Duodenal mucosa (tissue), 2 donors: ENCODE data around the gene SSX3.
"Not testable (repeated sequence)": the region's sequence is repeated elsewhere in the genome, so short reads cannot be mapped to it uniquely, and the experiment has no call there.

ENCODE experiments used
- H3K27ac ChIP-seq: one replicate; pipeline ENCODE4 v1.7.0; 2013; ENCODE audit warnings: low read depth, low read length
- H3K27me3 ChIP-seq, 2 donors: one replicate each; pipeline ENCODE4 v1.7.0; 2013; ENCODE audit warnings: low read length in 2 of 2, control low read depth in 1 of 2; ENCODE audit not compliant: insufficient read depth in 2 of 2, control insufficient read depth in 1 of 2
- H3K36me3 ChIP-seq, 2 donors: one replicate each; pipeline ENCODE4 v1.7.0; 2013; ENCODE audit warnings: low read length in 2 of 2, control low read depth in 1 of 2; ENCODE audit not compliant: insufficient read depth in 2 of 2, control insufficient read depth in 1 of 2
- H3K4me1 ChIP-seq, 2 donors: one replicate each; pipeline ENCODE4 v1.7.0; 2013; ENCODE audit warnings: low read length in 2 of 2, control low read depth in 1 of 2; ENCODE audit not compliant: insufficient read depth in 2 of 2, control insufficient read depth in 1 of 2
- H3K4me3 ChIP-seq, 2 donors: one replicate each; pipeline ENCODE4 v1.7.0; 2013; ENCODE audit warnings: low read length in 2 of 2, low read depth in 1 of 2
- H3K9ac ChIP-seq, 2 donors: one replicate each; pipeline ENCODE4 v1.7.0; 2013; ENCODE audit warnings: low read length in 2 of 2, low read depth in 1 of 2
- H3K9me3 ChIP-seq, 2 donors: one replicate each; pipeline ENCODE4 v1.7.0; 2013; ENCODE audit warnings: low read length in 2 of 2, control low read depth in 1 of 2; ENCODE audit not compliant: control insufficient read depth in 1 of 2

The SSX3 gene

GRCh38 chrX:48356315-48357094 is at the start of gene SSX3:
Gene SSX3 (minus strand): TSS chrX:48356703. CDS start chrX:48355249, 1,454 bp downstream.
- H3K9me3 ChIP-seq, H3K4me1 ChIP-seq: not testable (repeated sequence)

GRCh38 chrX:48397825-48398224 is 41.3 kb upstream of the SSX3 start:
- not testable (repeated sequence) for H3K9me3 ChIP-seq, H3K4me3 ChIP-seq, H3K27me3 ChIP-seq, H3K36me3 ChIP-seq, H3K4me1 ChIP-seq, H3K9ac ChIP-seq, H3K27ac ChIP-seq

More at GRCh38 chrX:48356315-48357094, at the start of gene SSX3:
- H3K36me3 ChIP-seq, H3K27me3 ChIP-seq, H3K9ac ChIP-seq, H3K4me3 ChIP-seq, H3K27ac ChIP-seq: not testable (repeated sequence)

GRCh38 chrX:48396931-48397330 is 40.4 kb upstream of the SSX3 start:
- not testable (repeated sequence) for H3K4me3 ChIP-seq, H3K36me3 ChIP-seq, H3K27ac ChIP-seq, H3K9ac ChIP-seq, H3K4me1 ChIP-seq, H3K9me3 ChIP-seq, H3K27me3 ChIP-seq

GRCh38 chrX:48383239-48383638 is 26.7 kb upstream of the SSX3 start, which contains the start of gene SSX4:
Gene SSX4 (plus strand): TSS chrX:48383539. CDS start chrX:48384054, 515 bp downstream.
- H3K4me1 ChIP-seq, H3K9me3 ChIP-seq, H3K27ac ChIP-seq, H3K27me3 ChIP-seq, H3K36me3 ChIP-seq, H3K4me3 ChIP-seq, H3K9ac ChIP-seq: not testable (repeated sequence)

- not testable (repeated sequence) for H3K36me3 ChIP-seq, H3K4me3 ChIP-seq, H3K9me3 ChIP-seq, H3K27ac ChIP-seq, H3K4me1 ChIP-seq, H3K9ac ChIP-seq, H3K27me3 ChIP-seq
Measured at GRCh38 chrX:48370408-48370807, 13.9 kb upstream of the SSX3 start.

- not testable (repeated sequence) for H3K9me3 ChIP-seq, H3K4me3 ChIP-seq, H3K9ac ChIP-seq, H3K4me1 ChIP-seq, H3K27ac ChIP-seq, H3K36me3 ChIP-seq, H3K27me3 ChIP-seq
Measured at GRCh38 chrX:48367717-48368408, 11.4 kb upstream of the SSX3 start.

- not testable (repeated sequence) for H3K4me1 ChIP-seq, H3K4me3 ChIP-seq, H3K27me3 ChIP-seq, H3K9me3 ChIP-seq, H3K9ac ChIP-seq, H3K27ac ChIP-seq, H3K36me3 ChIP-seq
Measured at GRCh38 chrX:48359281-48359680, 2.8 kb upstream of the SSX3 start.

GRCh38 chrX:48357681-48358080 is 1.2 kb upstream of the SSX3 start:
- Histone ChIP-seq H3K9ac (no peak overlapping the region), H3K27me3 (no peaks in the 10 kb centered on the region), H3K36me3 (no peaks in the 10 kb centered on the region)

GRCh38 chrX:48346059-48346458 is 10.4 kb downstream of the SSX3 start:
- H3K4me1 ChIP-seq, H3K9ac ChIP-seq, H3K36me3 ChIP-seq, H3K9me3 ChIP-seq, H3K27me3 ChIP-seq, H3K27ac ChIP-seq, H3K4me3 ChIP-seq: not testable (repeated sequence)

More at GRCh38 chrX:48357681-48358080, 1.2 kb upstream of the SSX3 start:
- H3K4me1 ChIP-seq = no peaks in the 10 kb centered on the region
- no peak overlapping the region for H3K4me3 ChIP-seq
- H3K9me3 ChIP-seq = no peaks in the 10 kb centered on the region
- no peak overlapping the region for H3K27ac ChIP-seq

GRCh38 chrX:48313996-48314395 is 42.5 kb downstream of the SSX3 start:
- not testable (repeated sequence) for H3K9me3 ChIP-seq, H3K27ac ChIP-seq, H3K4me3 ChIP-seq, H3K9ac ChIP-seq, H3K4me1 ChIP-seq, H3K27me3 ChIP-seq, H3K36me3 ChIP-seq
